CD4-positive, alpha-beta T cell treated with Interferon gamma for 1 hour (primary cell): ENCODE data around the gene VWC2.

Experiments
- DNase-seq: peaks from one replicate; pipeline ENCODE4 v3.0.0-alpha.2; 2020

VWC2 gene

GRCh38 chr7:49852619-49853462 lies 79.4 kb downstream of the VWC2 start:
- no peak for DNase-seq

- no peak for DNase-seq
These were observed 82.0 kb downstream of the VWC2 start for GRCh38 chr7:49855281-49855980.

GRCh38 chr7:49860293-49860692 lies 86.9 kb downstream of the VWC2 start:
- DNase-seq, result no peak

DNA sequence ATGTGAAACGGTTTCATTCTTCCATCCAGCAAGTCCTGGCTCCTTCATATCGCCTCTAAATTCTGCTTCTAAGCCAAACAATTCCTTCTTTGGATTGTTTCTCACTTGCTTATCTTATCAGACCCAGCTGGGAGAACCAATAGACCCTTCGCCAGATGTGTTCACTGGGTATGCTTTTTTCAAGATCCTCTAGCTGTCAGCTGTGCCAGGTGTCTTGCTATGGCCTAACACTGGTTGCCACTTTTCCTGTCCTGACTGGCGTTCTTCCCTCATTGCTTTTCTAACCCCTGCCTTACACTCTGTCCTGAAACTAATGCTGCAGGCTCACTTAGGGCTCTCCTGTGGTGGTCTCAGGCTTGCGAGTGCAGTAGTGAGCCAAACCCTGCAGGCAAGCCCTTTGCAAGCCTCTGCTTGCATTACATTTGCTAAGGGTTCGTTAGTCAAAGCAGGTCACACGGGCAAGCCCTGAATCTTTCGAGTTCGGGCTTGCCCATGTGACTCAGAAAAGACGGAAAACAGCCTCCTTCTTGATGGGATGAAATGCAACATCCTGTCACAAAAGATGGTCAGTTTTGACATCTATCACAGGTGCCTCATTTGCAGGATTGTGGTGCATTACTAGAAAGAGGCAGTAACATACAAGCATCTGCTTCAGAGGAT lies 92.8 kb downstream of the VWC2 start:
- no peak for DNase-seq

DNA sequence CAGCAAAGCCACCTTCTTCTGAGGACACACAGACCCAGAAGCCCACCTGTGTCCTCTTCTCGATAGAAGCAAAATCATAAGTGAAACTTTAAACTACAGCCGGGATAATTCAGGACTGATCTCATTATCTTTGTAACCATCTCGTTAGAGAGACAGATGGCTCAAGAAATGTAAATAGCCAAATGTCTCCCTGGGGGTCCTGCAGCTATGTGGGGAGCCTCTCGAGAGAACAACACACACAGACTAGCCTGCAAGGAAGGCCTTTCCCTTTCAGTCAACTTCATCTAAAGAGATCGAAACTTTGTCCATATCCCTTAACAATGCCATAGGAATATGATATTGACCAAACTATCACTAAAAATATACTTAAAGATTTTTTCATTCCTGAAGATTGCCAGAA lies 93.5 kb downstream of the VWC2 start:
- no peak for DNase-seq

DNA sequence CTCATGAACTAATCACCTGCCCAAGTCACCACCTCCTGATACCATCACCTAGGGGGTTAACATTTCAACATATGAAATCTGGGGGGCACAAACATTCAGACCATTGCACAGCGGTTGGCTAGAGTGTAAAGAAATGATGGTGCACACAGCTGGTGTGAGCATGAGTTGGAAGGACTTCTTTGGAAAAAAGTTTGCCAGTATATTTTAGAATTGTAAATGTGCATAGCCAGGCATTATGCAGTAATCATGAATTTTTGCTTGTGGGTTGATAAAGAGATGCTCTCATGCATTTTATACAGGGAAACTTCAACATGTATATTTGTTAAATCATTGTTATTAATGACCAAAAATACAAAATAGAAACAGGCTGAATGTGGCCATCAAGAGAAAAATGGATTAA lies 100.0 kb downstream of the VWC2 start:
- no peak for DNase-seq

GRCh38 chr7:49875336-49875735 lies 101.9 kb downstream of the VWC2 start:
- DNase-seq, result no peak

GRCh38 chr7:49876202-49876601 lies 102.8 kb downstream of the VWC2 start:
- DNase-seq, result no peak

DNA sequence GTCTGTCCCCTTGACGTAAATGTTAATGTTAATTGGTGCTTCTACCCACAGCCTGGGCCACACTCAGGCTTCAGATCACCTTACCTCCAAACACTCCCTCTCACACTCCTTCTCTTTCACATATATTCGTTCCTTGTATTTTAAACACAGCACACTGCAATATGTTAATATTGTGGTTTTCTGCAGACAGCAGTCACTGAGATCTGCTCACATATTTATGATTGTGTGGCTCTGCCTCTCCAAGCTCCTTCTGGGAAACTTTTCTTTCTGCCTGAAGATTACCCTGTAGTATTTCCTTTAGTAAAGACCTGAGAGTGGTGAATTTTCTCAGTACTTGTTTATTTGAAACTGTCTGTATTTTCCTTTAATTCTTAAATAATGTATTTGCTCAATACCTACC lies 104.7 kb downstream of the VWC2 start:
- no peak for DNase-seq

GRCh38 chr7:49878627-49879026 lies 105.2 kb downstream of the VWC2 start:
- no peak for DNase-seq

GRCh38 chr7:49883933-49884332 lies 110.5 kb downstream of the VWC2 start:
- no peak for DNase-seq

- DNase-seq, result no peak
These were observed 112.3 kb downstream of the VWC2 start for GRCh38 chr7:49885593-49886285.

DNA sequence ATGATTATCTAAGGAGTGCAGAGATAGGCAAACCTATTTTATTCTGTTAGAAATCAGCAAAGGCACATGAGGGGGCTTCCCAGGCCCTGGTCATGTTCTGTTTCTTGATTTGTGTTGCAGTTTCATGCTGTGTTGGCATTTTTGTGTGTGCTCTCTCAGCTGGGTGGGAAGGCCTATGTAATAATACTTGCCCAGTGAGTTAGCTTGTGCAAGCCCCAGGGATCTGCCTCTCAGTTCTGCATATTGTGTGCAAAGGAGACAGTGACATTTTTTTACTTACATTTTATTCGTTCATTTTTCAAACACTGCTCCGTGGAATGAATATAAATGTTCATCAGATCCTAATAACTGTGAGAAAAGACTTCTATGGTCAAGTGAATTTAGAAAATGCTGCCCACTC lies 119.0 kb downstream of the VWC2 start:
- DNase-seq, result no peak

GRCh38 chr7:49893131-49893530 lies 119.7 kb downstream of the VWC2 start:
- no peak for DNase-seq

DNA sequence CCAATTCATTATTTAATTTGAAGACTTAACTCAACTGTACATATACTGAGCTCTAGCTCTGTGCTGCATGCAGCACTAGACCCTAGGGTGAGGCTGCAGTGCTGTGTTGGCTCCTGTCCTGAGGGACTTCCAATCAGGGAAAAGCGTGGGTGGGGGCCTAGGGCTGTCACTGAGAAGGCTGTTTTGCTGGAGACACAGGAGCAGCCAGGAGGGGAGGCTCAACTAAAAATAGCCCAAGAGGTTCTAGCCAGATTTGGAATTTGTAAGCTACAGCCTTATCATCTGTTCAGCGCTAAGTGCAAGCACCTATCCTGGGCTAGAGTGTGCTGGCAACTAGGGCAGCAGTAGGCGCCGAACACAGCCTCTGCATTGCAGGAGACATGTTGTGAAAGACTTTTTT lies 121.1 kb downstream of the VWC2 start:
- DNase-seq, result no peak

GRCh38 chr7:49911909-49912308 lies 138.5 kb downstream of the VWC2 start:
- DNase-seq, result no peak

DNA sequence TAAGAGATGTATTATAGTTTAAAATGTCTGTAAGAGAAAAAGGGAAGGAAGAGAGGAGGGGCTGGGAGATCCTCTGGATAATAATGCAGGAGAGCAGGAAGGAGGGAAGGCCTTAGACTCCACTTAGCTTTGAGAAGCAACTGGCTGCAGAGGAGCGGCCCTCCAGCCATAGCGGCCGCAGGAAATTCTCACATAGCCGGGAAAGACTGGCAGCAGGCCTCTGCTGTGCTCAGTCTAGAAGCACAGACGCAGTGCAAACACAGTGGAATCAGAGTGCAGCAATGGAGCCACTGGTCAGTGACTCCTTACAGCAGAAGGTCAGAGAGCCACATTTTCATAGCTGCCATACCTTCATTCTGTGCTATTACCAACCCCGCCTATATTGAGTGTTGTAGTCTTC lies 153.3 kb downstream of the VWC2 start:
- DNase-seq, result no peak

- DNase-seq, result no peak
These were observed 154.2 kb downstream of the VWC2 start for GRCh38 chr7:49927631-49928030.

- no peak for DNase-seq
These were observed 155.3 kb downstream of the VWC2 start for GRCh38 chr7:49928787-49929186.

- DNase-seq, result no peak
These were observed 158.2 kb downstream of the VWC2 start for GRCh38 chr7:49931627-49932026.

DNA sequence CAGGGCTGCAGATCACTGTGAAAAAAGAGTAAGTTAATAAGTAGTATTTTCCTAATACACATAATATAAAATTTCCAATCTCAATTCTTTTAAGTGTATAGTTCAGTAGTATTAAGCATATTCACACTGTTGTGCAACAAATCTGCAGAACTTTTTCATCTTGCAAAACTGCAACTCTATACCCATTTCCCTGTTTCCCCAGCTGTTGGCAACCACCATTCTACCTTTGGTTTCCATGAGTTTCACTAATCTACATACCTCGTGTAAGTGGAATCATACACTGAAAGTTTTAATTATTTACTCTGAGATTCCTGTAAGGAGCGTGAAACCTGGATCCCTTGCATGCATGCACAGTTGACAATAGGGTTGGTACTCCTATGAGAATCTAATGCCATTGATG lies 164.2 kb downstream of the VWC2 start:
- DNase-seq, result no peak
